K562 (cell line): ENCODE measurements around the gene ENTPD8. TPM values are rescaled to one million over a fixed set of nuclear protein-coding genes. Genes with fewer than 3 reads are reported as not detected.
A peak's percentile ranks its signal among the peaks of the same experiment; 100 is the strongest.

Experiments used
- BMI1 ChIP-seq: fragments of 150-350 bp; IDR thresholded peaks from 2 replicates; pipeline ENCODE4 v1.6.1; 2014; ENCODE audit warnings: low read length
- DNMT1 ChIP-seq: fragments of 450-650 bp; IDR thresholded peaks from 2 replicates; pipeline ENCODE4 v1.6.1; 2016; ENCODE audit warnings: antibody characterized with exemption, mild to moderate bottlenecking
- EGR1 ChIP-seq: fragments of 450-650 bp; conservative IDR thresholded peaks from 2 replicates; pipeline ENCODE4 v1.6.1; 2017; ENCODE audit warnings: mild to moderate bottlenecking
- HDGF ChIP-seq: fragments of 450-650 bp; IDR thresholded peaks from 2 replicates; pipeline ENCODE4 v1.6.1; 2016
- SLC30A9 ChIP-seq: fragments of 250-450 bp; sonication (Bioruptor Pico); IDR thresholded peaks from 2 replicates; pipeline ENCODE4 v1.8.0; 2022; ENCODE audit warnings: mild to moderate bottlenecking, moderate library complexity
- SMC3 ChIP-seq: conservative IDR thresholded peaks from 2 replicates; pipeline ENCODE4 v1.6.1; 2011; ENCODE audit warnings: low read depth, low read length, improper control_type of control experiment; ENCODE audit not compliant: insufficient read depth
- TFAM ChIP-seq: fragments of 250-450 bp; sonication (Bioruptor Pico); conservative IDR thresholded peaks from 2 replicates; pipeline ENCODE4 v1.5.0; 2021; ENCODE audit warnings: mild to moderate bottlenecking, moderate library complexity
- ZBTB17 ChIP-seq: fragments of 450-650 bp; formaldehyde crosslinking; IDR thresholded peaks from 2 replicates; pipeline ENCODE4 v1.4.0; 2020; ENCODE audit warnings: mild to moderate bottlenecking
- ZBTB33 ChIP-seq: sonication (generic); formaldehyde crosslinking; IDR thresholded peaks from 2 replicates; pipeline ENCODE4 v1.8.1; 2023; ENCODE audit warnings: mild to moderate bottlenecking, missing genetic modification reagents
- ZC3H8 ChIP-seq: fragments of 450-650 bp; IDR thresholded peaks from 2 replicates; pipeline ENCODE4 v1.6.1; 2017
- ZNF408 ChIP-seq: fragments of 250-450 bp; sonication (Bioruptor Pico); IDR thresholded peaks from 2 replicates; pipeline ENCODE4 v1.4.0; 2020; ENCODE audit warnings: low read depth, mild to moderate bottlenecking, moderate library complexity
- ZNF592 ChIP-seq: fragments of 450-650 bp; IDR thresholded peaks from 2 replicates; pipeline ENCODE4 v1.6.1; 2017; ENCODE audit warnings: antibody characterized with exemption, mild to moderate bottlenecking
- polyA plus RNA-seq, 8 experiments: library from polyadenylated mRNA; depleted of rRNA in 4 of 8; stranded (reverse) in 5 of 8; unstranded in 3 of 8; fragments of >200 nt; fragmentation: Nextera tagmentation in 2 of 8; fragmentation: Illumina TruSeq in 1 of 8; extraction: Ambion mirVana in 2 of 8; extraction: Trizol in 1 of 8; gene quantifications; 2 replicates each; pipeline versions ENCODE4 v1.2.1 to v1.2.3, GENCODE V29; 2011 to 2014; ENCODE audit warnings: inconsistent platforms in 1 of 8, missing spikeins in 1 of 8
- total RNA-seq, 7 experiments: library from RNA; depleted of rRNA in 6 of 7; stranded (reverse); fragments of >200 nt in 6 of 7; fragmentation: Illumina TruSeq in 2 of 7; extraction: Trizol in 2 of 7; gene quantifications; 2 replicates each; pipeline versions ENCODE4 v1.2.1 to v1.2.3, GENCODE V29; 2011 to 2021; ENCODE audit warnings: low replicate concordance in 1 of 7

Gene ENTPD8
- total and polyA plus RNA-seq, 9 of the 15 experiments (the other 6 are each of a cell fraction or from before 2014, with no cell fraction given): 0.06 to 0.27 (median 0.19) TPM; not detected in 5

- no peak for TF ChIP-seq BMI1
- no peak for TF ChIP-seq ZNF408 (CRISPR knock-in tag)
- TF ChIP-seq DNMT1: no peak
- peak; percentile 69 for TF ChIP-seq ZBTB33
- no peak for TF ChIP-seq TFAM
- TF ChIP-seq HDGF: no peak
- no peak for TF ChIP-seq ZC3H8
- no peak for TF ChIP-seq ZBTB17 (CRISPR knock-in tag)
- TF ChIP-seq SMC3: 0 out of 2 replicates have a peak, but pooled peaks have one; percentile 22
- TF ChIP-seq SLC30A9: peak; percentile 70; the same call in 1 of the 2 replicates
- TF ChIP-seq ZNF592: peak; percentile 47; the same call in 1 of the 2 replicates
- TF ChIP-seq EGR1: peak; percentile 91
Observed at GRCh38 chr9:137422604-137423513, 18.3 kb downstream of the ENTPD8 start, which contains the start of the genes EXD3 and NOXA1 (continued).
